Mucosa of rectum (tissue), 2 donors: ENCODE measurements around the gene SCIMP.
"Not testable (repeated sequence)": the region's sequence is repeated elsewhere in the genome, so short reads cannot be mapped to it uniquely, and the experiment has no call there.

ENCODE experiments used
- H3K27ac ChIP-seq, 2 donors: one replicate each; pipeline ENCODE4 v1.7.0; 2013; ENCODE audit warnings: inconsistent platforms in 2 of 2, low read depth in 2 of 2, low read length in 2 of 2
- H3K27me3 ChIP-seq, 2 donors: one replicate each; pipeline ENCODE4 v1.7.0; 2013; ENCODE audit warnings: low read length in 2 of 2; ENCODE audit not compliant: control insufficient read depth in 2 of 2, insufficient read depth in 2 of 2
- H3K36me3 ChIP-seq, 2 donors: one replicate each; pipeline ENCODE4 v1.7.0; 2013; ENCODE audit warnings: low read length in 2 of 2; ENCODE audit not compliant: control insufficient read depth in 2 of 2, insufficient read depth in 2 of 2
- H3K4me1 ChIP-seq, 2 donors: one replicate each; pipeline ENCODE4 v1.7.0; 2013; ENCODE audit warnings: low read length in 2 of 2, mild to moderate bottlenecking in 1 of 2; ENCODE audit not compliant: control insufficient read depth in 2 of 2, insufficient read depth in 2 of 2
- H3K4me3 ChIP-seq, 2 donors: one replicate each; pipeline ENCODE4 v1.7.0; 2013; ENCODE audit warnings: low read length in 2 of 2
- H3K9ac ChIP-seq, 2 donors: one replicate each; pipeline ENCODE4 v1.7.0; 2013; ENCODE audit warnings: low read length in 2 of 2, low read depth in 1 of 2, mild to moderate bottlenecking in 1 of 2
- H3K9me3 ChIP-seq, 2 donors: one replicate each; pipeline ENCODE4 v1.7.0; 2013; ENCODE audit warnings: low read length in 2 of 2; ENCODE audit not compliant: control insufficient read depth in 2 of 2
- donor health status: healthy.
- donor health status: Normal muscosa, but diverticular disease.

Gene SCIMP

GRCh38 chr17:5191541-5192417 lies 42.9 kb downstream of the SCIMP start, which contains the start of gene ZNF594:
ZNF594 (minus strand) TSS chr17:5191868; CDS start chr17:5184256, 7,612 bp downstream.
- Histone ChIP-seq H3K27me3 (no peaks in the 10 kb centered on the region), H3K4me1 (peaks cover 4 to 7% of the 10 kb centered on the region in 2 donors), H3K36me3 (peaks cover 0 to 4% of the 10 kb centered on the region in 2 donors)

GRCh38 chr17:5184288-5184687 lies 50.4 kb downstream of the SCIMP start:
- Histone ChIP-seq H3K9me3 (peaks cover 41 to 54% of the 10 kb centered on the region in 2 donors), H3K36me3 (peaks cover 0 to 10% of the 10 kb centered on the region in 2 donors), H3K27ac (no peak overlapping the region), H3K4me1 (no peaks in the 10 kb centered on the region), H3K9ac (no peak overlapping the region), H3K27me3 (no peaks in the 10 kb centered on the region), H3K4me3 (no peak overlapping the region)

More at GRCh38 chr17:5191541-5192417, 42.9 kb downstream of the SCIMP start, which contains the start of gene ZNF594:
- Histone ChIP-seq H3K4me3 (peak within 1 kb of the TSS; percentile 78 to 81), H3K9ac (peak within 1 kb of the TSS; percentile 52 to 84), H3K9me3 (peaks cover 2 to 3% of the 10 kb centered on the region in 2 donors), H3K27ac (peak within 1 kb of the TSS in 1 of 2 donors; percentile 63)

GRCh38 chr17:5183410-5183793 lies 51.3 kb downstream of the SCIMP start:
- Histone ChIP-seq H3K27me3 (no peaks in the 10 kb centered on the region), H3K4me3 (peak overlapping the region; percentile 3 to 19), H3K36me3 (peaks cover 0 to 10% of the 10 kb centered on the region in 2 donors), H3K4me1 (no peaks in the 10 kb centered on the region), H3K27ac (no peak overlapping the region), H3K9me3 (peaks cover 46 to 59% of the 10 kb centered on the region in 2 donors), H3K9ac (no peak overlapping the region)

- Histone ChIP-seq H3K9ac (no peak overlapping the region), H3K4me3 (peak overlapping the region; percentile 5 to 19), H3K9me3 (peaks cover 46 to 60% of the 10 kb centered on the region in 2 donors), H3K4me1 (no peaks in the 10 kb centered on the region), H3K27ac (no peak overlapping the region), H3K36me3 (peaks cover 0 to 9% of the 10 kb centered on the region in 2 donors), H3K27me3 (no peaks in the 10 kb centered on the region)
Measured at GRCh38 chr17:5182597-5183409, 51.9 kb downstream of the SCIMP start.

- Histone ChIP-seq H3K4me1 (no peaks in the 10 kb centered on the region), H3K36me3 (peaks cover 0 to 5% of the 10 kb centered on the region in 2 donors), H3K27ac (no peak overlapping the region), H3K9me3 (peaks cover 46 to 60% of the 10 kb centered on the region in 2 donors), H3K4me3 (peak overlapping the region; percentile 4 to 26), H3K27me3 (no peaks in the 10 kb centered on the region), H3K9ac (no peak overlapping the region)
Measured at GRCh38 chr17:5181509-5182305, 53.0 kb downstream of the SCIMP start.

DNA sequence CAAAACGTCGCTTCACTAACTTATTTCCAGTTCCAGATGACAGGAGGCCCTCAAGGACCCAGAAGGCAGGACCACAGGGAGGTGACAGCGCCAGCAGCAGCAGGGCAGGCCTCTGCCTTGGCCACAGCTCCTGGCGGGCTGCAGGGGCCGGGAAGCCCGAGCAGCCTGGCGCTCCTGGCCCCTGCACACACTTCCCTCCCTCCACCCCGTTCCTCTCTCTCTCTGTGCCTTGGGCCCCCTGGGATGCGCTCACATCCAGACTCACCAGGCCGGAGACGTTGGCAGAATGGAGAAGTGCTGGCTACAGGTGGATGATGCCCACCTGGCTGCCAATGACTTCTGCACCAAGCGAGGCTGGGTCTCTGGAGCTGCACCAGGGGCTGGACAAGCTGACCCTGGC lies 55.7 kb downstream of the SCIMP start:
- no peak overlapping the region for H3K4me3 ChIP-seq
- H3K4me1 ChIP-seq = no peaks in the 10 kb centered on the region
- no peak overlapping the region for H3K9ac ChIP-seq
- peaks cover 0 to 7% of the 10 kb centered on the region in 2 donors for H3K36me3 ChIP-seq
- H3K9me3 ChIP-seq = peaks cover 38 to 54% of the 10 kb centered on the region in 2 donors
- no peaks in the 10 kb centered on the region for H3K27me3 ChIP-seq
- H3K27ac ChIP-seq = no peak overlapping the region

DNA sequence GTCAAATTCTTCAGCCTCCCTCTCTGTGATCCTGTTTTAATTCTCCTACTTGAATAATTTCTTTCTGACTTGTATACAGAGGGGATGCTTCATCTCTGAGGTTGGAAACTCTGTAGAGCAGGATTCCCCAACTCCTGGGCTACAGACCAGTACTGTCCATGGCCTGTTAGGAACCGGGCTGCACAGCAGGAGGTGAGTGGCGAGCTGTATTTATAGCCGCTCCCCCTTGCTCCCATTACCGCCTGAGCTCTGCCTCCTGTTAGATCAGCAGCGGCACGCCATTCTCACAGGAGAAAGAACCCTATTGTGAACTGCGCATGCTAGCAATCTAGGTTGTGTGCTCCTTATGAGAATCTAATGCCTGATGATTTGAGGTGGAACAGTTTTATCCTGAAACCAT lies 59.6 kb downstream of the SCIMP start:
- not testable (repeated sequence) for H3K36me3 ChIP-seq, H3K4me3 ChIP-seq, H3K27ac ChIP-seq, H3K27me3 ChIP-seq, H3K4me1 ChIP-seq, H3K9ac ChIP-seq
- H3K9me3 ChIP-seq = peaks cover 10 to 18% of the 10 kb centered on the region in 2 donors

DNA sequence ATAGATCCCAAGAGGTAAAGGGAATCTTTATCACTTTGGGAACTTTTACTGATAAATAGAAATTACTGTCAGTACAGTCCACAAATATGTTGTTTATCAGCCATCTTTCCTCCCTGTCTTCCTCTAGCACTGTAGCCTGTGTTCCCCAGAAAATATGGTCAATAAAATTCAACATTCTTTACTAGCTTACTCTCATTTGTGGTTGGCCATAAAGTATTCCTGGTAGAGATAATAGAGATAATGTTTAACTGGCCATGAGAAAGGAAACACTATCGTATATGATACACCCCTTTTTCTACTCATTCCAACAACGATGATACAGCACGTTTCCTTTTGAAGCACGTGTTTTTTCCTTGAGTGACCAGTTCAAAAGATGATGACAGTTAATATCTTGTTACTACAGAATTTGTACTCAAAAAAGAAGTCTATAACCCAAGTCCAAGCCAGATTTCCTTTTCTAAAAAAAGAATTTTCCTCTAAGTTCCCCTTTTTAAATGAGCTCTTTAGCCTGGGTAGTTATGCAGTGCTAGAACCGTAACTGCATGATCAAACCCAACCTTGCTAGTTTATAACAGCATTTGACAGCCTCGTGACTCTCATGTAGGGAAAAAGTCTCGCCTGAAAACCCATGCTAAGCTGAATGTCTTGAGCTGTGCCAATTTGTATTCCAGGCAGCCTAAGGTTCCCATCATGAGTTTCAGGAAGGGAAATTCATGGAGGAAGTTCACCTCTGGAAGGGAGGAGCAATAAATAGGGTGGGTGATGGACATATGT lies 68.7 kb downstream of the SCIMP start:
- not testable (repeated sequence) for H3K4me1 ChIP-seq, H3K4me3 ChIP-seq, H3K9me3 ChIP-seq, H3K36me3 ChIP-seq, H3K27me3 ChIP-seq, H3K9ac ChIP-seq
- peak overlapping the region in 1 of 2 donors; percentile 29 for H3K27ac ChIP-seq

- Histone ChIP-seq H3K4me1 (peaks cover 0 to 3% of the 10 kb centered on the region in 2 donors), H3K36me3 (no peaks in the 10 kb centered on the region), H3K4me3 (no peak overlapping the region), H3K9me3 (no peaks in the 10 kb centered on the region), H3K27me3 (no peaks in the 10 kb centered on the region), H3K9ac (no peak overlapping the region), H3K27ac (no peak overlapping the region)
Measured at GRCh38 chr17:5164436-5164835, 70.2 kb downstream of the SCIMP start.
